Cerebellar nuclear complex (tissue), 1 donor: ENCODE data around the gene SLC30A3.

ENCODE experiments used
- DNase-seq, 2 experiments: peaks; one replicate each; lab custom pipeline; 2025; lab: John Stamatoyannopoulos, UW

SLC30A3 gene

DNA sequence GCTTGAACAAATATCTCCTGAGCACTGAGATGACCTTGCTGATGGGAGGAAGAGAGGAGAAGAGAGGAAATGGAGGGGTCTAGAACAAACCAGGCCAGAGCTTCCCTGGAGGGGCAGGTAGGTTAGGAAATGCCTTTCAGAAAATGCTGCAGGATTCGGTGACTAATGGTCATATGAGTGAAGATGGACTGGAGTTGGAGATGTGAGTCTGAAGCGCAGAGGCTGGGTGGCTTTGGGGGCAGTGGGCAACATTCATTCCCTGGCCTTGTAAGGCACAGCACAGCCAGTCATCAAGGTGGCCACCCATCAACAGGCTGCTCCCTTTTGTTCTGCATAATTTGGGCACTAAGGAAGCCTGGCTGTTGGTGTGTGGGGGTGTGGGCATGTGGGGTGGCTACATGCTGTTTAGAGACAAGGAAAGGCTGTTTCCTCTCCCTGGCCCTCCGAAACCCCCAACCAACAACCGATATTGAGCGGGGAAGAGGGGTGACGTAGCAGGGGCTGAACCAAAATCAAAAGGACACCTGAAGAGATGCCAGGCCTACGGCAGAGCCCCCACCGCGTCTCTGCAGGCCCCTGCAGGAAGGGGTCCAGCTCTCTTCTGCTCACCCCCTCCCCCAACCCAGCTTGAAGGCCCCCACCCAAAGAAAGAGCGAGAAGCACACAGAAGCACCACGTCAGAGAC lies 1.5 kb downstream of the SLC30A3 start:
- DNase-seq = no peak

DNA sequence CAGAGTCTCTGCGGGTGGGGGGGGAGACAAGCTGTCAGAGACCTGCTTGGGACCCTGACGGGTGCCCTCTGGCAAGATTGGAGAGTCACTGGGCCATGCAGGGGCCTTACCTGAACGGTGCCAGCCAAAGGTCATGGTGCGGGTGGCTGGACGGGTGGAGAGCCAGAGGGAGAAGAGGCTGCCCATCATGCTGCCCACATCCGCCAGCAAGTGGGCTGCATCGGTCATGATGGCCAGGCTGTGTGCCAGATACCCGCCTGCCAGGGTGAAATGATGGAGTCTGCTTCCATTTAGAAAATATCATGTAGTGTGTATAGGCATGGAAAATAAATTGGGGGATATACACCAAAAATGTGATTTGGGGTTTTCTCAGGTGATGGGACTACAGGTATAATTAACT lies 4.8 kb downstream of the SLC30A3 start:
- DNase-seq = no peak

DNA sequence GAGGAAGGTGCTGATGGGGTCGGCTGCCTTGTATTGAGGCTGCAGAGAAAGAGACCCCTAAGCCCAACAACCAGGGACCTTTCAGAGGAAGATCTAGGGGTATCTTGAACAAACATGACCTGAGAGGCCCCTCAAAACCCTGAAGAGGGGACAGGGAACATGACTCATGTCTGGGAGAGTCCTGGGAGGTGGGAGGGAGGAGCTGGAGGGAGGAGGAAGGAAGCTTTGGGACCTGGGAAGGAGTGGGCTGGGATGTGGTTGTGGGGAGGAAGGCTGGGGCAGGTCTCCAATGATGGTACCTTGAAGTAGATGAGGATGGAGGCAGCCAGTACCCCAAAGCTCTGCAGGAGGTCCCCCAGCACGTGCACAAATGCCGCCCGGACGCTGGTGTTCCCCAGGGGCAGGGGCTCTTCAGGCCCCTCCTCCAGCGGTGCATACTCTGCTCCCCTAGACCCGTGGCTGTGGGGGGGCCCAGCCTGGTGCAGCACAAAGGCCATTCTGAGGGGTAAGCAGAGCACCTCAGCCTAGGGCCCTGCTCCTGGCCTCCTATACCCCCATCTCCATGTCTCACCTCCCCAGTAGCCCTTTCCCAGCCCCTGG lies 5.9 kb downstream of the SLC30A3 start:
- no peak for DNase-seq

DNA sequence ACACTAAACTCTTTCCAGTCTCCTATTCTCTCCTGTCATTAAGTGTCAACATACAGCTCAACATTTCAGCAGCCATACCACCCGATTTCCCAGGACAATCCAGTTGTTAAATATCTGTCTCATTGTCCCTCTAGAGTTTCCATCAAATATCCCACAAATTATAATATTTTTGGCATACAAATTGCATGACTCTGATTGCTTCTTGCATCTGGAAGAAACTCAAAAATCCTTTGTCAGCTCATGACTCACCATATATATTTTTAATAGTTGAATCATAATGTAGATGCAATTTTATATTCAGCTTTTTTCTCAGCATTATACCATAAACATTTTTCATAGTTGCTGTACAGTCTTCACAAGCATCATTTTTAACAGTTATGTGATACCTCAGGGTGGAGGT lies 7.2 kb downstream of the SLC30A3 start:
- DNase-seq = no peak

DNA sequence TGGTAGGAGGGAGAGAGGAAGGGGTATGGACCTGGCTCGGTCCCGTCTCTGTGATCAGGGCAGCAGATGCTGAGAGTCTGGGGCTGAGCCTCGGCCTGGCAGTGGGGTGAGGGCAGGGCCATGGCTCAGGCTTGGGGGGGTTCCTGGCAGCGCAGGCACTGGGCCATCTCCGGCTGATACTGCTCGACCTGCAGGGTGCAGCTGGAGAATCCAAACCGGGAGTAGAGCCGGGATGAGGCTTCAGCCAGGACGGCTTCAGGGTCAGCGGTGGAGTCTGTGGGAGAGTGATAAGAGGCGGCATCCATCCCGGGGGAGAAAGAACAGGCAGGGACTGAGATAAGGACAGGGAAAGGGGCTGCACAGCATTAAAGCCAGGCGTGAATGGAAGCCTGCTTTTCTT lies 7.7 kb downstream of the SLC30A3 start:
- DNase-seq = no peak

DNA sequence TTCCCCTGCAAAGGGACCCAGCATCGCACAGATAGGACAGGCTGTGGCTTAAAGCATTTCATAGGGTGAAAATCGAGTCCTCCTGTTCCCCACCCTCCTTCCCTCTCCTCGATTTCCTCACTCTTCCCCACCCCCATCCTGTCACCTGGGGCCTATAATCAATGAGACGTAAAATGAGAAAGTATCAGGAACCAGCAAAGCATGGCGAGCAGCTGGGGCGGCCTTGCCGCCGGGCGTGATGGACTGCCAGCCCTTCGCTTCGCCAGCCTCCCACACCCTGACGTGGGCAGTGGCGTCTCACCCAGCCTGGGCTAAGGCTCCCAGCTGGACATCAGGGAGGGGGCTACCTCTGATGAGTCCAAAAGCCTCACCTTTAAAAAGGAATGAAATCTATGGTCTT lies 11.1 kb downstream of the SLC30A3 start:
- no peak for DNase-seq

DNA sequence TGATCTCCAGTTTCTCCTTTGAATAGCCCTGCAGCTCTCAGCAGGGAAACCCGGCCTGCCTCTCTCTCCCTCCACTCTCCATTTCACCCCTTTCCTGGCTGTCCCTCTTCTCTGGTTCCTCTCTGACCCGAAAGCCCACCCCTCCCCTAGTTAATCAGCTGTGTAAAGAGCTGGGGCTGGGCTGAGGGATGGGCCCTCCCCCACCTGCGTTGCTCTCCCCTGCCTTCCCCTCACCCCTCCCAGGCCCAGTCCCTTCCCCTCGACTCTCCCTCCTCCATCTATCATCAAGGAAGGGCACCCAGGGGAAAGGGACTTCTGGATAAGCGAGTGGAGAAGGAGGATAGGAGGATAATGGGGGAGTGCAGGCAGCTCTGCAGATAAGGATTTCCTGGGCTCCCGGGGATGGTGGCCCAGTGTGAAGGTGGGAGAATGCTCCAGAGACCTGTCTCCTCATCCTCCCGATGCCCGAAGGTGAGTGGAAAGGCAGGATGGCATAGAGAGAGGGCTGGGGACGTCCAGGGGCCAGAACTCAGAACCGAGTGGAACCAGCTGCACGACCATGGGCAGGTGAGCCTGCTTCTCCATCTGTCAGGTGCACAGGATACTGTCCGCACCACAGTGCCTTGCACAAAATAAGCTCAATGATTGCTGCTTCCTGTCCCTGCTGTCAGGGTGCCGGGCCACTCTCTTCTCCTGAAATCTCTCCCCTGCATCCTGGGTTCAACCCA lies 12.0 kb downstream of the SLC30A3 start:
- no peak for DNase-seq

DNA sequence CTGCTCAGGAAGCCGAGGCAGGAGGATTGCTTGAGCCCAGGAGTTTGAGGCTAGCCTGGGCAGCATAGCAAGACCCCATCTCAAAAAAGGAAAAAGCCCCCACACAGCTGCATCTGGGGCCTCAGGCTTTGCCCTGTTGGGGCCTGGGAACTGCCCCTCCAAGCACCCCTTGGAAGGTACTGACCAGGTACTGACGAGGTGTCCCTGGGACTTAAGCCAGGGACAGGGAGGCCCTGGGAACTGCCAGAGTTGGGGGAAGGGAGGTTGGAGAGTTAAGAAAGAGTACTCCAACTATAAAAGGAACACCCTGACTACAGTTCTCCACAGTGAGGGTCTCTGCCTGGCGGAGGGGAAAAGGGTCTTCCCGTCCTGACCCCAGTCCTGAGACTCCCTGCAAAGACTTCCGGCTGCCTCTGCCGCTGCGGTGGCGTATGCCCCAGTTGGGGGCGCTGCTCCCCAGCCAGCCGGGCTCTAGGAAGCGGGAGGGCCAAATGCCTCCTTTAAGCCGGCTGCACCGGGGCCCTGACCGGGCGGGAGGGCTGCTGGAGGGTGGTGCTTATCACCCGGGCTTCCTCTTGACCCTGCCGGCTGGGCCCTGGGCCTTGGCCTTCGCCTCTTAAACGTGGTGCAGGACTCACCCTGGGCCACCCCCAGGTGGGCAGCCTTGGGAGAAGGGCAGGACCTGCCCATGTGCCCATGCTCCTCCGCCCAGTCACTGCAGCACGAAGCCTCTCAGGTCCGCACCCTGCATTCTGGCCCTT lies 12.8 kb downstream of the SLC30A3 start:
- no peak for DNase-seq

DNA sequence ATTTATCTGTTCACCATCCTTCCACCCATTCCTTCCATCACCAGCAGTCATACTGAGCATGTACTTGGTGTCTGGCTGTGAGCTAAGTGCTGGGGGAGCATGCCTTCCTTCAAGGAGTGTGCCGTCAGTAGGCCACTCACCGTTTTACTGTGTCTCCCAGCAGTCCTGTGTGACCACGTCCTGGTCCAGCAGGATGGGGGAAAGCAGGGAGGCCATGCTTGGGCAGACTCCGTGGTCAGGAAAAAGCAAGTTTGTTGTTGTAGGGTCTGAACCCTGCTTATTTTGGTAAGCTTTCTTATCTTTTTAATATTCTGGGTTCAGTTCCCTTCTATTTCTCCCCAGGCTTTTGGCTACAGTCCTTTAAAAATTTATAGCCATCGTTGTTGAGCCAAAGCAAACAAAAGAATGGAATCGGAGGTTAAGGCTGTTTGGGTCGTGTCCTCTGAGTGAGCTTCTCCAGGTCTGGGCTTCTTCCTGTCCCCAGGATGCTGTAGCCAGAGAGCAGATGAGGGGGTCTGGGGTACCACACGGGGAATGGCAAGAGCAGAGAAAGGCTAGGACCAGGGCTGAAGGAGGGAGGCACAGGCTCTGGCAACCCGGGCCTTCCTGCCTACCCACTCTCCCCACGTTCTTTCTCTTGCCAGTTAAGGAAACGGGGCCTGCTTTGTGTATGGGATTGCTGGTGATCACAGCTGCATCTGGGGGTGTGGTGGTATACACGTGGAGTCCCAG lies 13.5 kb downstream of the SLC30A3 start:
- DNase-seq = no peak

DNA sequence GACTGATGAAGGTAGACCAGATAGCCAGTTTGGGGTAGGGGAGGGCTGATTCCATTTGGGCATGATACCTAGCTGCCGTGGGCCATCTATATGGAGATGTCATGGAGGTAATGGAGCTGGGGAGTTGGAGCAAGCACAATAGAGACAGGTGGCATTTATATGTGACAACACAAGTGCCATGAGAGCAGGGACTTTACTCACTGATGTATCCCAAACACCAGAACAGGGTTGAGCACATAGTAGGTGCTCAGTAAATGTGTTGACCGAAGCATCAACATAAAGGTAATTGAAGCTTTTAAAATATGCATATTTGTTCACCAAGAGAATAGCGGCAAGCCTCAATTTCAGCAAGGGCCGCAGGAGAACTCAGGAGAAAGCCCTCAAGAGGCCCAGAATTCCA lies 15.0 kb downstream of the SLC30A3 start:
- DNase-seq = no peak

DNA sequence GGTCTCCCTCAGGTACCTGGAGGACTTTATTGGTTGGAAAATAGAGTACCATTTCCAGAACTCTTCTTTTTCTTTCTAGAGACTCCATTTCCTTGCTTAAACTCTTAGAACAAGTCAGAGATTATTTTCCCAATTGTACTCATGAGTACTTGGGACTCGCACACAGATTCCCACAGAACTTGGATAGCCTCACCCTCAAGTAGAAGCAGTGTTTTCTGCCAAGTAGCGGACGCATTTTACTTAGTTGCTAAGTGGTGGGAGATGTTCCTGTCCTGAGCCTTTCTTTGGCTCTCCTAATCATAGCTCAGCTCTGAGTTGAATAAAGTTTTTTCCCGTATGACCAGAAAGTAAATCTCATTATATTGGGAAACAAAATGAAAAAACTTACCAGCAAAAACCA lies 17.2 kb downstream of the SLC30A3 start:
- DNase-seq = no peak

DNA sequence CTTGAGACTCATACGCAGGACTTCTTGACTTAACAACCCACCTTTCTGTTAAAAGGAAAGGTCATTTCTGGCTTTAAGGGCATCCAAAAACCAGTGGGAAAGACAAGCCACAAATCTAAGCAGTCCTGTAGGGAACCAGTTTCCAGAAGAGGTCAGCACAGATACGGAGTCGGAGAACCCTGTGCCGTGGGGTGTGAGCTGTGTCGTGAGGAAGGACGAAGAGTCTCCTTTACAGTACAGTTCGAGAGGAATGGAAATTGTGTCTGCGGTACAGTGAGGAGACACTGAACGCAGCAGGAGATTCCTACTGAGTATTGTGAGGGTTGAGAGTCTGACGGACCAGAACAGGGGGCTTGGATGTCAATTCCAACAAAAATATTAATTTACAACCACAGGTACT lies 17.7 kb downstream of the SLC30A3 start:
- no peak for DNase-seq

DNA sequence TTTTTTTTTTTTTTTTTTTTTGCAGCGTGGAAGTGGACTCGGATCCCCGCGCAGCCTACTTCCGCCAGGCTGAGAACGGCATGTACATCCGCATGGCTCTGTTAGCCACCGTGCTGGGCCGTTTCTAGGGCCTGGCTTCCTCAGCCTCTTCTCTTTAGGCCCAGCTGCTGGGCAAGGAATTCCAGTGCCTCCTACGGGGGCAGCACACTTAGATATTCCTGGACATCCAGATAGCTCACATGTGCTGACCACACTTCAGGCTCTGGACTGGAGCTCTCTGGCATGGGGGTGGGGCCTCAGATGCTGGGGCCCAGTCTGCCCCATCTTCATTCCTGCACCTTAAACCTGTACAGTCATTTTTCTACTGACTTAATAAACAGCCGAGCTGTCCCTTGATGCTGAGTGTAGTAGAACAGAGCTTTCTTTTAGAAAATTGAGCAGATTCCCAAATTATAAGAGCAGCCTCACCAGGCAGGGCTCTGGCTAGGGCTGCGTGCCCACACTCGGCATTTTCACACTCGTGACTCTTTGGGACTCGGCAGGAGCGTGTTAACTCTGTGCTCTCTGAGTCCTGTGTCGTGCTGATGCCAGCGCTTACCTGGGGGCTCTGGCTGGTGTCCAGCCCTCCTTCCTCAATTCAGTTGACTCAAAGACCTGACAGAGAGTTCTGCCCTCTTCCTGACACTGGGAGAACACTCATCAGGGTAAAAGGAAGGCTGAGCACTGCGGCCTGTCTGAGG lies 19.3 kb downstream of the SLC30A3 start:
- no peak for DNase-seq

DNA sequence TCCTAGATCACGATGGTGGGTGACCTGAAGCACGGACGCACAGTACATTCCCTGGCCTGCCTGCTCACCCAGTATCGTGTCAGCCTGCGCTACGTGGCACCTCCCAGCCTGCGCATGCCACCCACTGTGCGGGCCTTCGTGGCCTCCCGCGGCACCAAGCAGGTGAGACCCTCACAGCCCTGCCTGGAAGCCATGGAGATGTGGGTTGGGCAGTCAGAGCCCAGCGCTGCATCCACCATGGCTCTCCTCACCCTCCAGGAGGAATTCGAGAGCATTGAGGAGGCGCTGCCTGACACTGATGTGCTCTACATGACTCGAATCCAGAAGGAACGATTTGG lies 20.3 kb downstream of the SLC30A3 start:
- no peak for DNase-seq

DNA sequence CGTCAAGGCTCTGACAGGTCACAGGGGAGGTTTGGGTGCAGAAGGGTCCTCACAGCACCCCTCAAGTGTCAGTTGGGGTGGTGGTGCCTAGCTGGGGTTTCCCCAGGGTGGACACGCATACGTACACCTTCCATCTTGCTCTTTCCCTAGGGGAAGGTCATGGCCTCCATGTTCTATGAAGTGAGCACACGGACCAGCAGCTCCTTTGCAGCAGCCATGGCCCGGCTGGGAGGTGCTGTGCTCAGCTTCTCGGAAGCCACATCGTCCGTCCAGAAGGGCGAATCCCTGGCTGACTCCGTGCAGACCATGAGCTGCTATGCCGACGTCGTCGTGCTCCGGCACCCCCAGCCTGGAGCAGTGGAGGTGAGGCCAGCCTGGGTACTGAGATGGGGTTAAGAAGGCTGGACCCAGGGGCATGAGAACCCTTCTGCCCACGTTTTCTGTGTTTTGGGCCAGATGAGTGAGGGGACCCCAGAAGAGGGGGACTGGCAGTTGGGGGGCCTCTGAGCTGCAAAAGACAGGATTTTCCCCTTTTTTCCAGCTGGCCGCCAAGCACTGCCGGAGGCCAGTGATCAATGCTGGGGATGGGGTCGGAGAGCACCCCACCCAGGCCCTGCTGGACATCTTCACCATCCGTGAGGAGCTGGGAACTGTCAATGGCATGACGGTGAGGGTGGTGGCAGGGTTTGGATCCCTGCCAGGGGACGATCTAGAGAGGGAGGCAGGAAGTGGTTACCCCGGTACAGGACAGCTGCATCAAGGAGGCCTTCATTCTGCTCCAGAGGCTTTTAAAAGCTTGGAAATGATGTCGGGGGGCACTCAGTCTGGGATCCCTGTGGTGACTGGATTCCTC lies 20.9 kb downstream of the SLC30A3 start:
- no peak for DNase-seq

DNA sequence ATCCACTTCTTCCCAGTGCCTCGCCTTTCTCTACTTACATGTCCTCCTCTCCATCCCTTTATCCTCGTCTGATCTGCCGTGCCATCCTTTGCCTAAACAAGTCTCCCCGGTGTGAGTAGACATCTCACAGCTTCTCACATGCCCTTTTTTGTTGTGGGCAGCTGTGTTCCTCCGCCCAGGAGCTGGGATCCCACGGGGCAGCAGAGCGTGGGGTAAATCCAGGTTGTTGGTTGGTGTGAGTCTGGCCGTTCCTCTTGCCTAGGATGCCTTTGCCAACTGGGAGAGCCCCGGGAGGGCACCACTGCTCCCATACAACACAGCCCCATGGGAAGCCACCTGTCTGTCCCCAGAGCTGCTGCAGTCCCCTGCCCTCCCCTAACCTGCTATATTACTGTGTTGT lies 22.4 kb downstream of the SLC30A3 start:
- no peak for DNase-seq

DNA sequence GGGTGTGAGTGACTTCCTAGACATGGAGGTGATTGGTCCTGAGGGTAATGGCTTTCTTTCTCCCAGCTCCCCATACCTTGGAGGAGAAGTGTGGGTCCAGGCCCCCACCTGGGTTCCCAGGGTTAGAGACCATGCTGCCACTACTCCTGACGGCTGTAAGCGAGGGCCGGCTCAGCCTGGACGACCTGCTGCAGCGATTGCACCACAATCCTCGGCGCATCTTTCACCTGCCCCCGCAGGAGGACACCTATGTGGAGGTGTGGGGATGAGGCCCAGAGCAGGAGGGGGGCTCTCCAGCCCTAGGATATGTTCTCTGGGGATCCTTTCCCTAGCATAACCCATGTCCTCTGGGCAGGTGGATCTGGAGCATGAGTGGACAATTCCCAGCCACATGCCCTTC lies 23.9 kb downstream of the SLC30A3 start:
- no peak for DNase-seq

DNA sequence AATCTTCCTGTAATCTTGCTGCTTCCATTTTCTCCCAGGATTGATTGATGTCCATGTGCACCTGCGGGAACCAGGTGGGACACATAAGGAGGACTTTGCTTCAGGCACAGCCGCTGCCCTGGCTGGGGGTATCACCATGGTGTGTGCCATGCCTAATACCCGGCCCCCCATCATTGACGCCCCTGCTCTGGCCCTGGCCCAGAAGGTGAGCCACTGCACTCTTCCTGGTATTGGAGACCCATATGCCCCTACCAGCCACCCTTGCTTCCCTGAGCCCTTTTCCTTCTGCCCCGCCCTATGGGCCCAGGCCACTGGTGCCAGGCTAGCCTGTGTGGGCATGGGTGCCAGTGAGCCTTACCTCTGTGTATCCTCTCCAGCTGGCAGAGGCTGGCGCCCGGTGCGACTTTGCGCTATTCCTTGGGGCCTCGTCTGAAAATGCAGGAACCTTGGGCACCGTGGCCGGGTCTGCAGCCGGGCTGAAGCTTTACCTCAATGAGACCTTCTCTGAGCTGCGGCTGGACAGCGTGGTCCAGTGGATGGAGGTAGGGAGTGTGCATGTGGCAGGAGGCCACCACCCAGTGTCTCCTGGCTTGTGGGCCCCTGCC lies 25.4 kb downstream of the SLC30A3 start:
- no peak for DNase-seq

DNA sequence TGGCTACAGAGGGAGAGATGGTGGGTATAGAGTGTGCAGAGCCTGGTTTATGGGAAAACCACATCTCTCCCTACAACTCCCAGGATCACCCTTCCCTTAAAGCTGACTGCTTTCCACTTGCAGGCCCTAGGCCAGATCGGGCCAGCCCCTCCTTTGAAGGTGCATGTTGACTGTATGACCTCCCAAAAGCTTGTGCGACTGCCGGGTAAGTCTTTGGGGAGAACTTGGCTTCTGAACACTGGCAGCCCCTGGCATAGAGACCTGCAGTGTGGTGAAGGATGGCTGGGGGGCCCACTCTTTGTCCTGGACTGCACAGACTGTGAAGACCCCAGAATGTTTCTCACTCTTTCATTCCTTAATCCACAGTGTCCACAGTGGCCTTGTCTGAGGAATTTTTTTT lies 26.2 kb downstream of the SLC30A3 start:
- DNase-seq = no peak

DNA sequence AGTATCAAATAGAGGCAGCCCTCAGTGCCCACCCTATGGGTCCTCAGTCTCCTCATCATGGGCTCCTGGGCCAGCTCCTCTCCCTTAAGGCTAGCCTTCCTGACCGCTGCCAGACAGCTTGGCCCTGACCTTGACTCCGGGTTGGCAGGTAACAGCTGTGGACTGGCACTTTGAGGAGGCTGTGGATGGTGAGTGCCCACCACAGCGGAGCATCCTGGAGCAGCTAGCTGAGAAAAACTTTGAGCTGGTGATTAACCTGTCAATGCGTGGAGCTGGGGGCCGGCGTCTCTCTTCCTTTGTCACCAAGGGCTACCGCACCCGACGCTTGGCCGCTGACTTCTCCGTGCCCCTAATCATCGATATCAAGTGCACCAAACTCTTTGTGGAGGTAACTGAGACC lies 26.7 kb downstream of the SLC30A3 start:
- DNase-seq = no peak
